Brain microvascular endothelial cell (primary cell): Measurements from ENCODE around the gene CPM.

Experiments
- DNase-seq: peaks from one replicate; pipeline ENCODE4 v3.0.0-alpha.2; 2020
- H3K27ac ChIP-seq: fragments of 250-450 bp; sonication (Bioruptor Pico); 2 replicates; pipeline ENCODE4 v1.5.1; 2020; ENCODE audit warnings: mild to moderate bottlenecking, moderate library complexity
- H3K27me3 ChIP-seq: fragments of 250-450 bp; sonication (Bioruptor Pico); replicated peaks from 2 replicates; pipeline ENCODE4 v1.5.1; 2020; ENCODE audit warnings: mild to moderate bottlenecking
- H3K36me3 ChIP-seq: fragments of 250-450 bp; sonication (Bioruptor Pico); replicated peaks from 2 replicates; pipeline ENCODE4 v1.5.1; 2020; ENCODE audit warnings: mild to moderate bottlenecking
- H3K4me3 ChIP-seq: 2 replicates; pipeline ENCODE4 v1.5.1; 2011; ENCODE audit warnings: low read depth, mild to moderate bottlenecking, control low read depth, low read length, moderate library complexity
- CTCF ChIP-seq: IDR thresholded peaks from 2 replicates; pipeline ENCODE4 v1.5.1; 2011; ENCODE audit warnings: low read depth, mild to moderate bottlenecking, moderate library complexity, low read length, control low read depth, inconsistent platforms; ENCODE audit errors: missing control alignments
- in situ Hi-C: cut with HindIII; loops from 2 replicates; pipeline ENCODE4 v1.10.0; 2017; ENCODE audit warnings: low sequenced_read_pairs, low pct_ligation_motif_present

Gene CPM

GRCh38 chr12:68910128-68910527 is 22.8 kb downstream of the CPM start:
- no peak for TF ChIP-seq CTCF
- no peaks in the 10 kb centered on the region for H3K27me3 ChIP-seq
- in situ Hi-C loops, result no loop called here
- no peak for DNase-seq
- H3K27ac ChIP-seq, result no peak overlapping the region
- no peaks in the 10 kb centered on the region for H3K36me3 ChIP-seq
- no peak overlapping the region for H3K4me3 ChIP-seq

- in situ Hi-C loops, result no loop called here
These were observed 24.9 kb downstream of the CPM start for GRCh38 chr12:68908076-68908475.

GRCh38 chr12:68905733-68906132 is 27.2 kb downstream of the CPM start:
- in situ Hi-C loops, result no loop called here
- TF ChIP-seq CTCF, result no peak
- no peak for DNase-seq
- H3K36me3 ChIP-seq, result no peaks in the 10 kb centered on the region
- no peak overlapping the region for H3K4me3 ChIP-seq
- no peak overlapping the region for H3K27ac ChIP-seq
- H3K27me3 ChIP-seq, result no peaks in the 10 kb centered on the region

More at GRCh38 chr12:68908076-68908475, 24.9 kb downstream of the CPM start:
- no peak for DNase-seq
- Histone ChIP-seq H3K4me3 (no peak overlapping the region), H3K36me3 (no peaks in the 10 kb centered on the region), H3K27ac (no peak overlapping the region), H3K27me3 (no peaks in the 10 kb centered on the region)
- TF ChIP-seq CTCF, result no peak

- no peak for TF ChIP-seq CTCF
- no peak overlapping the region for H3K4me3 ChIP-seq
- H3K27ac ChIP-seq, result no peak overlapping the region
- no peak for DNase-seq
- in situ Hi-C loops, result no loop called here
- no peaks in the 10 kb centered on the region for H3K27me3 ChIP-seq
- H3K36me3 ChIP-seq, result no peaks in the 10 kb centered on the region
These were observed 28.5 kb downstream of the CPM start for GRCh38 chr12:68904351-68904962.

- no peak for DNase-seq
- Histone ChIP-seq H3K36me3 (no peaks in the 10 kb centered on the region), H3K27me3 (no peaks in the 10 kb centered on the region), H3K27ac (no peak overlapping the region), H3K4me3 (no peak overlapping the region)
- no peak for TF ChIP-seq CTCF
- in situ Hi-C loops, result no loop called here
These were observed 29.5 kb downstream of the CPM start for GRCh38 chr12:68903511-68903910.

GRCh38 chr12:68901551-68901950 is 31.4 kb downstream of the CPM start:
- Histone ChIP-seq H3K36me3 (no peaks in the 10 kb centered on the region), H3K4me3 (no peak overlapping the region), H3K27me3 (no peaks in the 10 kb centered on the region), H3K27ac (no peak overlapping the region)
- TF ChIP-seq CTCF, result no peak
- no peak for DNase-seq
- in situ Hi-C loops, result no loop called here
